Kidney (tissue), 14 donors: ENCODE data around the gene MFNG. TPM values are rescaled to one million over a fixed set of nuclear protein-coding genes. Genes with fewer than 3 reads are reported as not detected.

Experiments
- DNase-seq, 5 donors: peaks; one replicate each; pipeline ENCODE4 v3.0.0-alpha.2; 2013 to 2020
- FAIRE-seq: peaks from 2 replicates; lab custom pipeline; 2012; peaks lifted over from hg19 to GRCh38; lab: Jason Lieb, UNC
- H3K27ac ChIP-seq, 2 donors: one replicate each; pipeline ENCODE4 v1.7.0; 2013; ENCODE audit warnings: low read depth in 2 of 2, low read length in 2 of 2, inconsistent platforms in 1 of 2
- H3K27me3 ChIP-seq: one replicate; pipeline ENCODE4 v1.7.1; 2013; ENCODE audit warnings: low read length, inconsistent platforms; ENCODE audit not compliant: control insufficient read depth, insufficient read depth
- H3K36me3 ChIP-seq, 3 donors: one replicate each; pipeline versions ENCODE4 v1.7.0 to v1.7.1; 2013; ENCODE audit warnings: low read length in 3 of 3, control low read depth in 1 of 3, inconsistent platforms in 1 of 3; ENCODE audit not compliant: insufficient read depth in 3 of 3, control insufficient read depth in 2 of 3
- H3K4me1 ChIP-seq, 3 donors: one replicate each; pipeline versions ENCODE4 v1.7.0 to v1.7.1; 2013; ENCODE audit warnings: low read length in 3 of 3, inconsistent platforms in 1 of 3, low read depth in 1 of 3; ENCODE audit not compliant: control insufficient read depth in 2 of 3, insufficient read depth in 2 of 3
- H3K4me3 ChIP-seq, 3 donors: one replicate each; pipeline versions ENCODE4 v1.7.0 to v1.8.1; 2013; ENCODE audit warnings: low read length in 3 of 3, control low read depth in 1 of 3, inconsistent platforms in 1 of 3
- H3K9ac ChIP-seq, 3 donors: one replicate each; pipeline versions ENCODE4 v1.7.0 to v1.7.1; 2013; ENCODE audit warnings: low read length in 3 of 3, control low read depth in 1 of 3, inconsistent platforms in 1 of 3
- H3K9me3 ChIP-seq, 3 donors: one replicate each; pipeline versions ENCODE4 v1.7.0 to v1.7.1; 2013; ENCODE audit warnings: low read length in 3 of 3, control low read depth in 1 of 3, inconsistent platforms in 1 of 3; ENCODE audit not compliant: control insufficient read depth in 2 of 3, insufficient read depth in 1 of 3
- intact Hi-C: fragments of 100-400 bp; cut with DNase I; formaldehyde crosslinking; loops from one replicate; pipeline ENCODE4 v1.11.1; 2022
- polyA plus RNA-seq: library from polyadenylated mRNA; stranded (reverse); fragments of 350-450 nt; fragmentation: Illumina TruSeq; extraction: RNeasy Lipid Tissue Mini Kit (QIAGEN cat#74804); gene quantifications from one replicate; pipeline ENCODE4 v1.2.3, GENCODE V29; 2014; ENCODE audit warnings: low read depth, low replicate concordance; ENCODE audit not compliant: insufficient read depth
- total RNA-seq: library from RNA; stranded (reverse); fragmentation: NEBNext Ultra II Directional; extraction: Animal tissue kit (Norgen Biotek cat#: 25700); gene quantifications from one replicate; pipeline ENCODE4 v1.2.1, GENCODE V29; 2021
- TF ChIP-seq, protein P1 (sequence below): IDR thresholded peaks from 3 replicates; pipeline ENCODE4 v1.5.1; 2012; ENCODE audit warnings: mild to moderate bottlenecking, moderate library complexity, borderline replicate concordance; ENCODE audit not compliant: insufficient read depth; ENCODE audit errors: extremely low read depth
- donor health status: control.
- donor health status: control.
- donor health status: control.
- donor health status: control.
- donor health status: control.
- donor health status: DM: yes; HTN: yes; CAD: no.
- donor health status: Normal renal cell carcinoma (clear cell type).

MFNG gene
- total and polyA plus RNA-seq, 2 donors from 2014 or later = 9.1 to 31.1 TPM

DNA sequence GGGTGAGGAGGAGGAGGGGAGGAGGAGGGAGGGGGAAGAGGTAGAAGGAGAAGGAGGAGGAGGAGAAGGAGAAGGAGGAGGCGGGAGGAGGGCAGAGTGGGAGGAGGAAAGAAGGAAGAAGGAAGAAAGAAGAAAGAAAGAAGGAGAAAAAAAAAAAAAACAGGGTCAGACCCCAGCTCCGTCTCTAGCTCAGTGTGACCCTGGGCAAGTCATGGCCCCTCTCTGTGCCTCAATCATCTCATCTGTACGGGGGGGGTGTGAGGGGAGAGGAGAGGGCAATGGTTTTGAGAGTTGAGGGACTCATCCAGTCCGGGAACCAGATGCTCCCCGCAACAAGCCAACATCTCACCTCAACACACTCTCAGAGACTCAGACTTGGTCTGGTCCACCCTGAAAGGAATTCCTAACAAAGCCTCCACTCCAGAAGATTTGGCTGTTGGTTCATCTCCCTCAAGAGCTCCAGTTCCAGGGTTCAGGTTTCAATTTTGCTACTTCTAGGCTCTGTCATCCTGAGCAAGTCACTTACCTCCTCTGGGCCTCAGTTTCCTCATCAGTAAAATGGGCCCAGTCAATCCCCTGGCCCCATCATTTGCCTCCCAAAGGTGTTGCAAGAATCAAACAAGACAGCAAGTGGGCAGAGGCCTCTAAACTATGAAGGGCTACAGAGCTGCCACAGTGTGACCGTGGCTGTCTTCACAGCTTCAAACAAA, 25.4 kb upstream of the MFNG start:
- FAIRE-seq (no peak), DNase-seq (peak in 1 of 5 donors; percentile 54)
- Histone ChIP-seq H3K27ac (peak overlapping the region; percentile 56 to 77), H3K4me3 (peak overlapping the region in 1 of 3 donors; percentile 35), H3K9me3 (no peaks in the 10 kb centered on the region), H3K9ac (peak overlapping the region in 1 of 3 donors; percentile 8), H3K36me3 (peaks cover 0 to 30% (median 6%) of the 10 kb centered on the region in 3 donors), H3K4me1 (peaks cover 4 to 32% (median 23%) of the 10 kb centered on the region in 3 donors), H3K27me3 (no peaks in the 10 kb centered on the region)
- intact Hi-C loops = no loop called here
- TF ChIP-seq, protein P1, sequence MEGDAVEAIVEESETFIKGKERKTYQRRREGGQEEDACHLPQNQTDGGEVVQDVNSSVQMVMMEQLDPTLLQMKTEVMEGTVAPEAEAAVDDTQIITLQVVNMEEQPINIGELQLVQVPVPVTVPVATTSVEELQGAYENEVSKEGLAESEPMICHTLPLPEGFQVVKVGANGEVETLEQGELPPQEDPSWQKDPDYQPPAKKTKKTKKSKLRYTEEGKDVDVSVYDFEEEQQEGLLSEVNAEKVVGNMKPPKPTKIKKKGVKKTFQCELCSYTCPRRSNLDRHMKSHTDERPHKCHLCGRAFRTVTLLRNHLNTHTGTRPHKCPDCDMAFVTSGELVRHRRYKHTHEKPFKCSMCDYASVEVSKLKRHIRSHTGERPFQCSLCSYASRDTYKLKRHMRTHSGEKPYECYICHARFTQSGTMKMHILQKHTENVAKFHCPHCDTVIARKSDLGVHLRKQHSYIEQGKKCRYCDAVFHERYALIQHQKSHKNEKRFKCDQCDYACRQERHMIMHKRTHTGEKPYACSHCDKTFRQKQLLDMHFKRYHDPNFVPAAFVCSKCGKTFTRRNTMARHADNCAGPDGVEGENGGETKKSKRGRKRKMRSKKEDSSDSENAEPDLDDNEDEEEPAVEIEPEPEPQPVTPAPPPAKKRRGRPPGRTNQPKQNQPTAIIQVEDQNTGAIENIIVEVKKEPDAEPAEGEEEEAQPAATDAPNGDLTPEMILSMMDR = no peak

DNA sequence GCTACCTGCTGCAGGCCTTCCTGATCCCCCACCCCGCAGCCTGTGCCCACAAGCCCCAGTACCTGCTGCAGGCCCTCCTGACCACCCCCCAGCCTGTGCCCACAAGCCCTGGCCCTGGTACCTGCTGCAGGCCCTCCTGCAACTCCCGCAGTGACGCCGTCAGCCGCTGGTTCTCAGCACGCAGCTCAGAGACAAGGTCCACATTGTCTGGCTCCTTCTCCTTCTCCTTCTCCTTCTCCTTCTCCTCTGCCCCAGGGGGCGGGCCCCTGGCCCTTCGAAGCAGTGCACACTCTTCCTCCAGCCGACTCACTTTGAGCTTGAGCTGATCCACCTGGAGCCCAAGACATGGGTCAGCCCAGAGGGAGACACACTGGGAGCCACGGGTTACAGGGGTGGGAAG, 23.9 kb upstream of the MFNG start:
- H3K4me3 ChIP-seq = no peak overlapping the region
- peak overlapping the region; percentile 17 to 34 for H3K27ac ChIP-seq
- peaks cover 0 to 37% (median 11%) of the 10 kb centered on the region in 3 donors for H3K36me3 ChIP-seq
- peak in 2 of 5 donors; percentile 69 to 75 for DNase-seq
- H3K9me3 ChIP-seq = no peaks in the 10 kb centered on the region
- intact Hi-C loops = no loop called here
- no peak overlapping the region for H3K9ac ChIP-seq
- TF ChIP-seq, protein P1 = no peak
- peaks cover 4 to 32% (median 23%) of the 10 kb centered on the region in 3 donors for H3K4me1 ChIP-seq
- H3K27me3 ChIP-seq = no peaks in the 10 kb centered on the region
- no peak for FAIRE-seq

DNA sequence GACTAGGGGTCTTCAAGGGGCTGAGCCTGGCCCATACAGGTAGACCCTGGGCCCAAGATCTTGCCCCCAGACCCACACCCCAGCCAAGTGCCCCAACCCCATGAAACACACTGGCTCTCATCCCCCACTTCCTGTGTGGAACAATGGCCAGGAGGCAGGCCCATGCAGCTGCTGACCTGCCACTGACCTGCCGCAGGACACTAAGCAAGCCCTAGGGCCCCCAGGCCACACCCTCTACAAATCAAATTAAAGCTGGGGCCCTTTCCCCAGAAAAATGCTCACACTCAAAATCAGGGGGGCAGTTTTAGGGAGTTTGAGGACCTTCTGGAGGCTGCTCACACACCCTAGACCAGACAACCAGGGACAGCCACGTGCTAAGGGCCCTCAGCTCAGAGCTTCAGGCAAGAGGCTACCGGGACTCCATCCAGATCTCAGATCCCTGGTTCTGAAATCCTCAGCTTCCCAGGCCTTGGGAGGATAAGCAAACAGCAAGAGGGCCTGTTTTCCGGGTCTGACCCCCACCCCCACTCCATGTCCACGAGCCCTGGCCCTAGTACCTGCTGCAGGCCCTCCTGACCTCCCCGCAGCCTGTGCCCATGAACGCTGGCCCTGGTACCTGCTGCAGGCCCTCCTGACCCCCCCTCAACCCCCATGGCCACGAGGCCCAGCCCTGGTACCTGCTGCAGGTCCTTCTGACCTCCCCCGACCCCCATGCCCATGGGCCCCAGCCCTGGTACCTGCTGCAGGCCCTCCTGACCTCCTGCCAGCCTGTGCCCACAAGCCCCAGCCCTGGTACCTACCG, 23.1 kb upstream of the MFNG start:
- no peak overlapping the region for H3K4me3 ChIP-seq
- FAIRE-seq (no peak), DNase-seq (peak in 2 of 5 donors; percentile 59 to 69)
- H3K36me3 ChIP-seq = peaks cover 3 to 40% (median 10%) of the 10 kb centered on the region in 3 donors
- no peak overlapping the region for H3K9ac ChIP-seq
- H3K27me3 ChIP-seq = no peaks in the 10 kb centered on the region
- TF ChIP-seq, protein P1 = no peak
- intact Hi-C loops = no loop called here
- peaks cover 4 to 26% (median 21%) of the 10 kb centered on the region in 3 donors for H3K4me1 ChIP-seq
- H3K9me3 ChIP-seq = no peaks in the 10 kb centered on the region
- H3K27ac ChIP-seq = peak overlapping the region; percentile 36 to 60
